Measurements from ENCODE around the gene CARD19.
A peak's percentile ranks its signal among the peaks of the same experiment; 100 is the strongest.

Gene CARD19

DNA sequence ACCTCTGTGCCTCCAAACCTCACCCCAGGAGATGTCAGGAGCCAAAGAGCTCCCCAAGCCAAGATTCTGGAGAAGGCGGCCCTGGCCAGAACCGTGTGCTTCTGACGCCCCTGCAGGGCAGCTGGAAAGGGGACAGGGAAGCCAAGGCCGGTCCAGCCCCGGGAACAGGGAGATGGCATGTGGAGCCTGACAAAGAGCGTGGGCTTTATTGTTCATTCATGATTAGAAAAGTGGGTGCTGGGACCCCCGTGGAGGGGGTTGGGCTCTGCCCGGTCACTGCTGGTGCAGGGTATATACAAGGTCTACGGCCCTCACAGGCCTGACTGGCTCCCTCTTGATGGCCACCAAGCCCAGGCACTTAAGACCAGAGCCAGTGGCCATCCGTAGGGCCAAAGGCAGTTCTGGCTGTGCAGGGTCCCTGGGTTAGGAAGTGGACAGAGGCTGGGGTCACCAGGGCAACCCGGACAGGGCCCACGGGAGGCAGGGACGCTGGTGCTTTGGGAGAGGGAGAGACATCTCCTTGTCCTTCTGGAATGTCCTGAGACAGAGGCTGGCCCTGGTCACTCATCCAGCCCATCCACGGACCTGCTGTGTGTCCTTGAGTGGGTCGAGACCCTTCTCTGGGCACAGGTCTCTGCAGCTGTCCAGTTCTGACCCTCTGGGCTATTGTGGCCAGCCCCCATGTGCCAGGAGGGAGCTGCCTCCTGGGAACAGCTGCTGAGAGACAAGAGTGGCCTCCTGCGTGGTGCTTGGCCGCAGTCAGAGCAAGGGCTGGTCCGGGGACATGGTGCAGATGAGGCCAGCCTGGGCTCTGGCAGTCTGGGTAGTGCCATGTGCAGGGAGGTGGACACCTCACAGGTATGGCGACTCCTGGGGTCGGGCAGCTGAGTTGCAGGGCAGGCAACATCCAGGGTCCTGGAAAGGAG lies 25.6 kb downstream of the CARD19 start:
- DNase-seq (ENCODE audit: low read depth), result no peak

GRCh38 chr9:93122721-93123221 lies 26.8 kb downstream of the CARD19 start:
- DNase-seq (ENCODE audit: low read depth), result no peak

GRCh38 chr9:93123561-93124283 lies 27.7 kb downstream of the CARD19 start:
- DNase-seq (ENCODE audit: low read depth), result no peak

GRCh38 chr9:93124793-93125192 lies 28.8 kb downstream of the CARD19 start:
- no peak for DNase-seq (ENCODE audit: low read depth)

DNA sequence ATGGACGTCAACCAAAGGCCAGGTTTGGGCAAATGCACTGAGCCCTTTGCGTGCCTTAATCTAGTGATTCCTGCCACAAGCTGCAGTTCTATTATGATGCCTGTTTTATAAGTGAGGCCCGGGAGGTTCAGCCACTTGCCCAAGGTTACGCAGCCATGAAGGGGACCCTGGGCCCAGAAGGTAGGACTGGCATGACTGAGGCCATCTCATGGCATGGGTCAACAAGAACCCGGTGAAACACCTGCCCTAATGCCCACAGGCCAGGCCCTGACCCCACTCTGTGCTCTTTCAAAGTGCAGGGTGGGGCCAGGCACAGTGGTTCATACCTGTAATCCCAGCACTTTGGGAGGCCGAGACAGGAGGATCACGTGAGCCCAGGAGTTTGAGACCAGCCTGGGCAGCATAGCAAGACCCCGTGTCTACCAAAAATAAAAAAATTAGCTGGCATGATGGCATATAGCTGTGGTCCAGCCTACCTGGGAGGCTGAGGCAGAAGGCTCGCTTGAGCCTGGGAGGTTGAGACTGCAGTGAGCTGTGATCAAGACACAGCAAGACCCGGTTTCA lies 29.4 kb downstream of the CARD19 start:
- no peak for DNase-seq (ENCODE audit: low read depth)

DNA sequence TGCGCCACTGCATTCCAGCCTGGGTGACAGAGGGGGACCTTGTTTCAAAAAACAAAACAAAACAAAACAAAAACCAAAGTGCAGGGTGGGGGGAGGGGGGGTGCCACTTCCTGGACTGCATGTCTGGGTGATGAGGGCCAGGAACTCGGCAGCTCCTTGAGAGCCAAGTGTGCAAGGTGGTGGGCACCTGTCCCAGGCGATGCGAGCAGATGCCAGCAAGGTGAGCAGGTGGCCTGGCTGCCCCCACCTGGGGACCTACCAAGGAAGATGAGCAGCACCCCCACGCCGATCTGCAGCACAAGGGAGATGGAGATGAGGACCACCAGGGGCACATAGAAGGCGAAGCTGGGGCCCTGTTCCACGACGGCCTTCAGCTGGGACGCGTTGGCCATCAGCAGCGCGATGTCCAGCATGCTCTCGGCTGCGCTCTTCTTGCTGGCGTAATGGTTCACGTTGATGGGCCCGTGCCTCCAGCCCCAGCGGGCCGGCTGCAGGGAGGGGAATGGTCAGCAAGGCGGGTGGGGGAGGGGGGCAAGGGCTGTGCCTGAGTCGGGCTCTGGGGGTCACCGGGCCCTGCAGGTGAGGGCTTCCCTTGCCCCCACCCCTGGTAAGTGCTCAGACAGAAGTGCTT lies 30.2 kb downstream of the CARD19 start:
- DNase-seq (ENCODE audit: low read depth), result no peak

DNA sequence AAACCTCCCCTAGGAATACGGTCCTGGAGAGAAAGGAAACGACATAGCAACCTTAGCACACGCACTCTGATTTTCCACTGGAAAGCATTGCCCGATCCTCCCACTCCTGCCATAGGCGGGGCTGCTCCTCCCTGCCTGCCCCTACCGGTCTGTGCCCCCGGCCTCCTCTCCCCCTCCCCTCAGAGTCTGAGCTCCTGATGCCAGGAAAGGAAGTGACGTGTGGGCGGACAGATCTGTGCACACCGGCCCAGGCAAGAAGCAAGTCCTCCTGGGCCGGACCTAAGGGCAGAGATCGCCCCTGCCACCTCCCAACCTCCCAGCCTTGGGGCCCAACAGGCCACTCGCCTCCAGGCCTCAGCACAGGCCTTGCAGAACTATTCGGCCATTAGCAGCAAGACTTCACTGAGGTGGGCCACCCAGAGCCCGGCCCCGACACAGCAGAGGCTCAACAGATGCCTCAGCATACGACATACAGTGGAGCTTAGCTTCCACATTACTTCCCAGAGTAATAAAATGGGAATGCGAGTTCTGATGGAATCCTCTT lies 30.9 kb downstream of the CARD19 start:
- no peak for DNase-seq (ENCODE audit: low read depth)

- DNase-seq (ENCODE audit: low read depth), result no peak
These were observed 31.4 kb downstream of the CARD19 start for GRCh38 chr9:93127395-93127911.

- no peak for DNase-seq (ENCODE audit: low read depth)
These were observed 32.1 kb downstream of the CARD19 start for GRCh38 chr9:93128011-93128714.

GRCh38 chr9:93128715-93129224 lies 32.8 kb downstream of the CARD19 start:
- DNase-seq (ENCODE audit: low read depth), result no peak

DNA sequence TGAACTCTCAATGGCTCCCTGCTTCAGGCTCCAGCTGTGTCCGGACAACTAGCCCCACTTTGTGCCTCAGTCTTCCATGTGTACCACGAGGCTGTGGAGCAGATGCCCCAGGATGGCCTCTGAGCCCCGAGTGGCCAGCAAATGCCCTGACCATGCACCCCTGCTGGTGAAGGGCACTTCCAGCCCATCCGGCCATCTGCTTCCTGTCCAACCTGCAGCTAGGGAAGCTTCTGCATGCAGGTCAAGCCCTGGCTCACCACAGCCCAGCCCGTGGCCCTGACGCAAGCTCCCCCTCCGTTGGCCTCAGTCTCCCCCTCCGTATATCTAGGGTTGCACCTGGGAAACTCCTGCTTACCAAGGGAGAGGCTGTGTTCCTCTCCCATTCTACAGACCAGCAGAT lies 33.3 kb downstream of the CARD19 start:
- no peak for DNase-seq (ENCODE audit: low read depth)

- no peak for DNase-seq (ENCODE audit: low read depth)
These were observed 33.9 kb downstream of the CARD19 start for GRCh38 chr9:93129691-93130500.

DNA sequence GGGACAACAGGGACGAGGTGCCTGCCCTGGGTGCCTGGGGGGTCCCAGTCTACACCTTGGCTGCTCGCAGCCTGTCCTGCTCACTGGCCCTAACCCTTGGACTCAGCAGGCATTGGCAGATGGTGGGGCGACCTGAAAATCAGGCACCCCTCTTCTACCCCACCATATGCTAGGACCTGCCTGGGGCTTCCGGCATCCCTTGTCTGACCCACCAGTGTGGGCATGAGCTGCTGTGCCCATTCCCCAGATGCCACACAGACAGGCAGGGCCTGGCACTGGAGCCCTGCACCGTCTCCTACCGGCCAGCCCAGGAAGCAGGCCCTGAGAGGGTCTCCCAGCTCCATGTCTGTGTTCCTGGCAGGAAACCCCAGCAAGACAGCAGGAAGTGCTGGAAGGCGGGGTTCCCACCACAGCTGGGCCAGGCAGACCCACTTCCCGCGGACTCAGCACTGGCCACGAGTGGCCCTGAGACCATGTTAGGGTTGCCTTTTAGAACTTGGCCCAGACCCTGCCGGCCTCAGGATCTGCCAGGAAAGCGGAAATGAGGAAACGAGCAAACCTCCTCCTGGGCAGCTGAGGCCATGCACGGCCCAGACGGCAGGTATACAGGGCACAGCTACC lies 35.0 kb downstream of the CARD19 start:
- no peak for DNase-seq (ENCODE audit: low read depth)

DNA sequence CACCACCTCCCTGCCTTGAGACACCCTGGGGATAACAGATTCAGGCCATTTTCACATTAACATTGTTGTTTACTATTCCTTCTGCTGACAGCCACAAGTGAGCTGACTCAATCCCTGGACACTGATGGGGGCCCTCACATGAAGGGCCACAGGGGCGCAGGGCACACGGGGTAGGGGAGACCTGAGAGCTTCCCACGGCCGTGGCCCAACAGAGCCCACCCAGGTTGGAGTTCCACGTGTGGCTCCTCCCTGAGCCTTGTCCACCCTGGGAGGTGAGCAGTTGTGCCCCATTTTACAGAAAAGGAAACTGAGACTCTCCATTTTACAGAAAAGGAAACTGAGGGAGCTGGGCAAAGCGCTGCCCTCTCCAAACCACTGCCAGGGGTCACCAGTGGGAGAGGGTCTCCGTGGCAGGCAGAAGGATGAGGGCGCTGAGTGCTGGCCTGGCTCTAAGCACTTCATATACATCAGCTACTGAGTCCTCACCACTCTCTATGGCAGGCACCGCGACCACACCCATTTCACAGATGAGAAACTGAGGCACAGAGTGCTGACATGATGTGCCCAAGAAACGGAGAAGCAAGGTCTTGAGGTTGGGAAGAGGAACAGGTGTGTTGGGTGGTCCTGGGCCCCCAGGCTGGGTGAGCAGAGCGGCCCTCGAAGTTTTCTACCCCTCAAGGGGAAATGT lies 35.7 kb downstream of the CARD19 start:
- DNase-seq (ENCODE audit: low read depth), result no peak

DNA sequence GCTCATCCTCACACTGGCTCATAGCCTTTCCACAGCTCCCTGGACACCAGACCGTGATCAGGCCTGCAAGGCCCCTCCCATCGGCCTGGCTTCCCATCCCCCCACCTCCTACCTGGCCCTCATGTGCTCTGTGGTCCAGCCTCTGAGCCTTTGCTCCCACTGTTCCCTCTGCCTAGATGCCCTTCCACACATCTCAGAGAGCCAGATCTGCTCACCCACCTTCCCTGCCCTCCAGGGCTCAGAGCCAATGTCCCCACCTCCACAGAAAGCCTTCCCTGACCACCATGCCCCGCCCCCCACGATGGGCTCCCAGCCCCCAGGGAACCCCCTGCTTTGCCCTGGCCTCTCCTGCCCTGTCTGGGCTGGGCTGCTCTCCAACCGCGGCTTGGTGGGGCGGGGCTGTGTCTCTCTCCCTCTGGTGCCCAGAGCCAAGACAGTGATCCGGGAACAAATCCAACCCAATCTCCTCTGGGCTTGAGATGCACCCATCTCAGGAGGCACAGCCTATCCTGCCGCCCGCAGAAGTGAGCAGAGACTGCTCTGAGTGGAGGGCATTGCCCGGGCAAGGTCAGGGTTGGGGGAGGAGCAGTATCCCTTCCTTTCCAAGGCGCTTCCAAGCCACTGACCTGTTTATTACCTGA lies 36.4 kb downstream of the CARD19 start:
- DNase-seq (ENCODE audit: low read depth), result peak; percentile 42

DNA sequence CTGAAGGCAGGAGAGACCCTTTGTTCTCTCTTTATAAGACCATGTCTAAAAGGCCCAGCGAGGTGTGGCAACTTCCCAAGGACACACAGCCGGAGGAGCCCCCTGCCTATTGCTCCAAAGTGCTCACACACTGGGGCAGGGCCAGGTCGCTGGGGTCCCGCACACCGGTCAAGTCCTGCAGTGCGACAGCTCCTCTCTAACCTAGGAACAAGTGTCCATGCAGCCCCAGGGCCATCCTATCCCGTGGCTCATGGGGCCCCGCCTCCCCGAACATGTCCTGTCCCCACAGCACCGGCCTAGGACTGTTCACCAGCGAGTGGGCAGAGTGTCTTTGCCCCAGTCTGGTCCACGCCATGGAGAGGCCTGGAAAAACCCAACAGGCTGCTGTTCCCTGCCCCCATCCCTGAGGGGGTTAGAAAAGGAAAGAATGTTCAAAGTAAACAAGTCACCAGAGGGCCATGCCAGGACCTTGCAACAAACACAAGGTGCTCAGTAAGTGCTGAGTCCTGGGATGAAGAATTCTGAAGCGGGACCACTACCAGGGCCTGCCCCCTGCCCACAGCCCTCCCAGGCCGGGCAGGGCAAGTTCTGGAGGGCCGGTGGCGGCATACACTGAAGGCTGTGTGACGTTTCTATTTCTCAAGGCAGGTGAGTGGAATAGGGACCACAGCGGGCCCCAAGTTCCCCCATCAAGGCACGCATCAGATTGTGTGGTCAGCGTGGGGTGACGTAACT lies 37.1 kb downstream of the CARD19 start:
- DNase-seq (ENCODE audit: low read depth), result no peak

GRCh38 chr9:93133681-93134014 lies 37.6 kb downstream of the CARD19 start:
- peak; percentile 60 for DNase-seq (ENCODE audit: low read depth)
